IPS-18a (cell line): ENCODE data around the gene PHLPP1.

ENCODE experiments used
- H3K27ac ChIP-seq: one replicate; pipeline ENCODE4 v1.5.1; 2013; ENCODE audit warnings: low read length
- H3K27me3 ChIP-seq: one replicate; pipeline ENCODE4 v1.6.1; 2013; ENCODE audit warnings: mild to moderate bottlenecking, low read length; ENCODE audit not compliant: control insufficient read depth, insufficient read depth
- H3K36me3 ChIP-seq: one replicate; pipeline ENCODE4 v1.6.1; 2013; ENCODE audit warnings: low read depth, low read length; ENCODE audit not compliant: control insufficient read depth
- H3K4me1 ChIP-seq: one replicate; pipeline ENCODE4 v1.6.1; 2013; ENCODE audit warnings: low read depth, low read length; ENCODE audit not compliant: control insufficient read depth
- H3K4me3 ChIP-seq: one replicate; pipeline ENCODE4 v1.5.1; 2013; ENCODE audit warnings: low read length
- H3K9ac ChIP-seq: one replicate; pipeline ENCODE4 v1.6.1; 2013; ENCODE audit warnings: mild to moderate bottlenecking, low read length, moderate library complexity
- H3K9me3 ChIP-seq: one replicate; pipeline ENCODE4 v1.6.1; 2013; ENCODE audit warnings: low read depth, low read length; ENCODE audit not compliant: control insufficient read depth

PHLPP1 gene

DNA sequence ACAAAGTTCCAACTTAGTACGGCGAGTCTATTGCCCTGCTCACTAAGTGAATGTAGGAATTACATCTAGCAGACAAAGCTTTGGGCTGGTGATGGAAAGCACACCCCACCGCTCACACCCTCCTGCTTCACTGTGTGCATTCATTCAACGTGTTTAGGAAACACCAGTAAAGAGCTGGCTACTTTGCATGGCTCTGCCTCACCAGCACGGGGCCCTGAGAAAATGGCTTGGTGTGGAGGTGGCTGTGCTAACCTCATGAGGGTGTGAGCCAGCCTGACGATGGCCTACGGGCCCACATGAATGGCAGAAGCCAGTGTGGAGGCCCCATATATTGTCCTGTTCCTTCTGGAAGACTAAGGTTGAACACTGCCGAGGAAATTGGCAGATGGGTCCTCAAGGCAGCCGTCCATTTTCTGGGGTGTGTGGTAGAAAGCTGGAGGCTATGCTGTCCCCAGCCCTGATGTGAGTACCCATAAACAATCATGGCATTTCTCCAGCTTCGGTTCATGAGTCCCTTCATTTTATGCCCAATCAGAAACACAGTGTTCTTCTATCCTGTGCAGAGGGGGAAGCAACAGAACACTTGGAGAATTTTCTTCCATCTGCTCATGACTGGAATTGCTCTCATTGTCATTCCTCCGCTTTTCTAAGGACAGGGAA is 269.4 kb downstream of the PHLPP1 start:
- Histone ChIP-seq H3K9me3 (no peaks in the 10 kb centered on the region), H3K4me1 (no peaks in the 10 kb centered on the region), H3K36me3 (no peaks in the 10 kb centered on the region), H3K4me3 (no peak overlapping the region), H3K27me3 (no peaks in the 10 kb centered on the region), H3K27ac (no peak overlapping the region), H3K9ac (no peak overlapping the region)

DNA sequence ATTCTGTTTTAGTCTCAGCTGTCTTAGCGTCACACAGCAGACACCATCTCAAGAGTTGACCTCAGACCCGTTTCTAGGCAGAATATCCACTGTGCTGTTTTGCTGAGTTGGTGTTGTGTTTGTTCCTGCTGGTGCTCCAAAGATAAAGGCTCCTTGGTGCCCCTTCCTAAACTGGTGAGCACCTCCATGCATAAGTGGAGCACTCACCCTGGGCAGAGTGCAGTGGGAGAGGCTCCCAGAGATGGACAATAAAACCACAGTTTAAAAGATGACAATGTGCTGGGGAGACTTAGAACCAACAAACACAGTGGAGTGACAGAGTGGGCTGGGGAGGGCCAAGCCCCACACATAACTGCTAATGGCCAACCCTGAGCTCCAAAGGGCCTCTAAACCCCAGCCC is 271.1 kb downstream of the PHLPP1 start:
- Histone ChIP-seq H3K4me3 (no peak overlapping the region), H3K27ac (no peak overlapping the region), H3K27me3 (no peaks in the 10 kb centered on the region), H3K9me3 (no peaks in the 10 kb centered on the region), H3K4me1 (no peaks in the 10 kb centered on the region), H3K36me3 (no peaks in the 10 kb centered on the region), H3K9ac (no peak overlapping the region)

DNA sequence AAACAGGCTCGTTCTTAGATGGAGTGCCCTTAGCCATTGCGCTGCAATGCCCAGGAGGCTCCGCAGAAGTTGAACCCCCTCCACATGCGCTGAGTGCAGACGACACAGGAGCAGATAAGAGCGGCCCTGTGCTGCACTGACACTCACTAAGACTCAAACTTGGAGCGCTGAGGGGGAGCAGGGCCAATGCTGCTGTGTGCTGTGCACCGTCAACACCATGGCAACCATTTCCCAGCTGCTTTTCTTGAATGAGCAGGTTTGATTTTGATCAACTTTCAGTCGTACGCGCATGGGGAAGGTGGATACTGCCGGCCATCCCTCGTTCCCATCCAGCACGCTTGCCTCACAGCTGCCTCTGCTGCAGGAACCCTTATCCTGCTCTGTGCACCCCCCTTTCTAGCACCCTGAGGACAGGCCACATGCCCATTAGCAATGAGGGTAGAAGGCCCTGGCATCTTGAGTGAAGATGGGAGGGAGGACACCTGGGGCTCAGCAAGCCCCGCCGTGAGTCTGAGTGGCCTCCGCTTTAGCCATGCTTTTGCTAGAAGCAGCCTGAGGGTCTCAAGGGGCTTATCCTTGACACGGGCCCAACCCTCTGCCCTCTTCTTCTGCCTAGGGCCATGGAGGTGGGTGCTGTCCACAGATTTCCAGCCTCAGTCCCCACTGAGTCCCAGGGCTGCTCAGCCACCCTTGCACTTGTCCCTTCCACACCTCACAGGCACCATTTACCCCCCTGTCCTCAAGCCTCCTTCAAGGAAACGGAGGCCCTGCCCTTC is 271.9 kb downstream of the PHLPP1 start:
- no peaks in the 10 kb centered on the region for H3K4me1 ChIP-seq
- H3K4me3 ChIP-seq: no peak overlapping the region
- no peaks in the 10 kb centered on the region for H3K27me3 ChIP-seq
- no peaks in the 10 kb centered on the region for H3K9me3 ChIP-seq
- H3K36me3 ChIP-seq: no peaks in the 10 kb centered on the region
- no peak overlapping the region for H3K27ac ChIP-seq
- H3K9ac ChIP-seq: no peak overlapping the region

DNA sequence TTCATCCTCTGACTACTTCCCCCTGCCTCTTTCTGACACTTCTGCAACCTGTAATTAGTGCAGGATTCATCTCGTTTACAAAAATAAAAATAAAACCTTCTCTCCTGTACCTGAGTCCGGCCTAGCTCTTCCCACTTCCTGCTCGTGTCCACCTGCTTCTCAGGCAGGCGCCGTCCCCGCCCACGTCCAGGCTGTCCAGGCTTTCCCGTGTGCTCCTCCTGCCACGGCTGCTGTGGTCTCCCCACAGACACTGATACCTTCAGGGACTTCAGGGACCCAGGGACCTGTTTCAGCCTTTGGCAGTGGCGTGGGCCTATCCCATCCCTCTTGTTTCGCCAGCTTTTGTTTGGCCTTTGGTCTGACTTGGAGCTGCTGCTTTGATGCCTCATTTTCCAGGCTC is 272.5 kb downstream of the PHLPP1 start:
- Histone ChIP-seq H3K9me3 (no peaks in the 10 kb centered on the region), H3K4me1 (no peaks in the 10 kb centered on the region), H3K27me3 (no peaks in the 10 kb centered on the region), H3K27ac (no peak overlapping the region), H3K9ac (no peak overlapping the region), H3K4me3 (no peak overlapping the region), H3K36me3 (no peaks in the 10 kb centered on the region)

DNA sequence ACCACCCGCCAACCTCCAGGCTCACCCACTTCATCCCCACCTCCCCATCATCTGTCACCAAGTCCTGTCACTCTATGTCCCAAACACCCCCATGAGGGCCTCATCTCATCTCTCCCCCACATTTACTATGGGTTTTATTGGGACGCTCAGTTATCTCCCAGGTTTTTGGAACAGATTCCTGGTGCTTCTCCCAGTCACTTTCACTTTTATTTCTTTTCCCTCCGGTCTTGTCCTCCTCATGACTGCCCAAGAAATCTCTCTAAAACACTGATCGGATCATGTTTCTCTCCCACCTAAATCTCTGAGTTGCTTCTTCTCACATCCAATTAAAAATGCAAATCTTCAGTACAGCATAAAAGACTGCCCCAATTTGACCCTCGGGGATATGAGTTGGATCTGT is 273.1 kb downstream of the PHLPP1 start:
- Histone ChIP-seq H3K27ac (no peak overlapping the region), H3K9me3 (no peaks in the 10 kb centered on the region), H3K4me1 (no peaks in the 10 kb centered on the region), H3K4me3 (no peak overlapping the region), H3K36me3 (no peaks in the 10 kb centered on the region), H3K9ac (no peak overlapping the region), H3K27me3 (no peaks in the 10 kb centered on the region)

DNA sequence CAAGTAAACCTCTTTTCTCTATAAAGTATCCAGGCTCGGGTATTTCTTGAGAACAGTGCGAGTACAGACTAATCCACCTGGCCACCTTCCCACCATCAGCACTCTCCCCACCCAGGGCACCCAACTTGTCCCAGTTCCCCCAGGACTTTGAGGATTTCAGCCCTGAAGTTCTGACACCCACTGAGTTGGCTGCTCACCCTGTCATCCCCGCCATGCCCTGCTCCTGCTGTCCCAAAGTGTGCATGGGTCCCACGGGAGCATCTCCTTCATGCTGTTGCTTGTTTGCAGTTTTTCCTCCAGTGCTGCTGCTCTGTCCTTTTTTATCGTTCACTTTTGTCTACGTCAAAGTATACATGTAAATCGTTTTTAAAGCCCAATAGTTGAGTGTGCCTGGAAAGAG is 273.9 kb downstream of the PHLPP1 start:
- Histone ChIP-seq H3K4me3 (no peak overlapping the region), H3K36me3 (no peaks in the 10 kb centered on the region), H3K9ac (no peak overlapping the region), H3K27ac (no peak overlapping the region), H3K4me1 (no peaks in the 10 kb centered on the region), H3K27me3 (no peaks in the 10 kb centered on the region), H3K9me3 (no peaks in the 10 kb centered on the region)

DNA sequence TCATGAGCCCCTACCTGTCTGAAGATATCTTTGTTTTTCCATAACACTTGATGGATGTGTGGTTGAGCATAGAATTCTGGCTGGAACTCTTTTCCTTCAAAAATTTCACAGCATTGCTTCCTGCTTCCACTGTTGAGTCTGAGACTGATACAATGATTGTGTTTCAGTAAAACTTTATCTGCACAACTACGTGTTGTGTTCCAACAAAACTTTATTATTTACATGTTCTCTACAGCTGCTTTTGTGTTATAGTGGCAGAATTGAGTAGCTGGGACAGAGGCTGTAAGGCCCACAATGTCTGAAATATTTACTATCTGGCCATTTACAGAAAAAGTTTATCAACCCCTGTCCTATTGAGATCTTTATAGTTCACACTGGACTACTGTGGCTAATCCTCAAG is 275.3 kb downstream of the PHLPP1 start:
- Histone ChIP-seq H3K27me3 (no peaks in the 10 kb centered on the region), H3K27ac (no peak overlapping the region), H3K36me3 (no peaks in the 10 kb centered on the region), H3K4me3 (no peak overlapping the region), H3K9ac (no peak overlapping the region), H3K4me1 (no peaks in the 10 kb centered on the region), H3K9me3 (no peaks in the 10 kb centered on the region)

DNA sequence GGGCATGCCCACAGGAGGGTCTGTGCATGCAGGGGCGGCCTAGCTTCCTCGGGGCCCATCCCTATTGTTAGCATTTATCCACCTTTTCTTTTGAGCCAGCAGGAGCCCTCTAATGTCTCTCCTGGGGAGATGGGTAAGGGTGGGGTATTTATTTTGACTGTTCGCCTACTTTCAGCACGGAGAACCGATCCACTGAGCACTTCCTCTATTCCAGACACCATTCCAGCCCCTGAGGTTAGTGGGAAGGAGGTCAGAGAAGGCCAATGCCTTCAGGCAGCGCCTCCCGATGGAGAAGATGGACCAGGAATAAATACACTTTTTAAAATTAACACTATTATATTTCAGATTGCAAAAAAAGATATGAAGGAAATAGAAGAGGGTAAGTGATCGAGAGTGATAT is 276.0 kb downstream of the PHLPP1 start:
- H3K9ac ChIP-seq: no peak overlapping the region

DNA sequence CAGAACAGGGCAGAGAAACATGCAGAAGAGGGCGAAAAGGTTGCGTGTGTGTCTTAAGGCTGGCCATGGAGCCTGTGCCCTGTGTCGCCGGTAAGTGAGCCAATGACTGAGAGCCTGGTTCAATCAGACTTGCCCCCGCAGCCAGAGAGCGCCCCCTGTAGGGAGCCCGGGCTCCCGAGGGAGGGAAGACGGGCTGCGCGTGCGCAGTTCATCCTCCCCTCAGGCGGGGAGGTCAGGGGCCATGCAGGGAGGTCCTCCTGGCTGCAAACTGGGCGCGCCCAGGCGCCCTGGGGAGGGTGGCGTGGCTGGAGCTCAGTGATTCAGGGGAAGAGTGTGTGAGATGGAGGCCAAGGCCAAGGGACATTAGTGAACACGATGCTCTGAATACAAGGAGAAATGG is 276.6 kb downstream of the PHLPP1 start:
- Histone ChIP-seq H3K27me3 (no peaks in the 10 kb centered on the region), H3K9ac (no peak overlapping the region), H3K36me3 (no peaks in the 10 kb centered on the region), H3K4me1 (no peaks in the 10 kb centered on the region), H3K4me3 (no peak overlapping the region), H3K9me3 (no peaks in the 10 kb centered on the region), H3K27ac (no peak overlapping the region)

More for the DNA sequence above, 276.0 kb downstream of the PHLPP1 start:
- Histone ChIP-seq H3K27ac (no peak overlapping the region), H3K36me3 (no peaks in the 10 kb centered on the region), H3K4me1 (no peaks in the 10 kb centered on the region), H3K4me3 (no peak overlapping the region), H3K9me3 (no peaks in the 10 kb centered on the region), H3K27me3 (no peaks in the 10 kb centered on the region)

DNA sequence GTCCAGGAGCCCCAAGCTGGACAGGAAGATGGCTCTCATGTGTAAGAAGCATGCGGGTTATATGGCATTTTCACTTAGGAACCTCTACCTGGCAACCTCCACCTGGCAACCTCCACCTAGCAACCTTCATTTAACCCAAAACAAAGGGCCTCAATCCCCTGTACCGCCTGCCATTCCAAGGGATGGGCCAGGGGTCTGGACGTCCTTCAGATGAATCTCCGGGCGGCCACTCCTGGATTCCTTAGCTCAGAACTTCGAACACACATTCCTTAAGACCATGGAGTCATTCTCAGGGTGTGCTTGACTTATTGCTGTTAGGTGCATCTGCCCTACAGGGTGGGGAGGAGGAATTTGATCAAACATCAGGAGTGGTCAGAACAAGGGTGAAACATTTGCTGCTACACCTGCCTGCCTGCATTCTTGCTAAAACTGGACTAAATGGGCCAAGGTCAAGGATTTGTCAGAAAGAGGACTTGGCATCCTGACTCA is 277.6 kb downstream of the PHLPP1 start:
- no peaks in the 10 kb centered on the region for H3K36me3 ChIP-seq
- no peak overlapping the region for H3K27ac ChIP-seq
- no peaks in the 10 kb centered on the region for H3K9me3 ChIP-seq
- H3K27me3 ChIP-seq: no peaks in the 10 kb centered on the region
- H3K4me1 ChIP-seq: no peaks in the 10 kb centered on the region
- no peak overlapping the region for H3K9ac ChIP-seq
- no peak overlapping the region for H3K4me3 ChIP-seq

DNA sequence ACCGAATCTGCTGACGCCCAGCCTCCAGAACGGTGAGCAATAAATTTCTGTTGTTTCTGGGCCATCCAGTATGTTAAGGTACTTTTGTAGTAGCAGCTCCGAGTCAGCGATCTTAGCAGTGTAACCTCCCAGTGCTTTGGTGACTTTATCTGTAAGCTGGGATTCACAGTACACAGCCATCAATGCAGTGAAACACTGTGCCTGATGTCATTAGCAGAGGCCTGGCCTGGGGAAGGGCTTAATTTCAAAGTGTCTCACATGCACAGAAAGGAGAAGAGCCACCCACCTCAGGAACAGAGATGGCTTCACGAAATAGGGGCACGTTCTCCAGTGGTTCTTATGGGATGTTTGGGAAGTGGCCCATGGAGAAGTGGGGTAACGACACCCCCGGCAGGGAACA is 281.2 kb downstream of the PHLPP1 start:
- no peaks in the 10 kb centered on the region for H3K27me3 ChIP-seq
- no peak overlapping the region for H3K4me3 ChIP-seq
- no peaks in the 10 kb centered on the region for H3K4me1 ChIP-seq
- H3K9ac ChIP-seq: no peak overlapping the region
- no peak overlapping the region for H3K27ac ChIP-seq
- H3K9me3 ChIP-seq: no peaks in the 10 kb centered on the region
- H3K36me3 ChIP-seq: no peaks in the 10 kb centered on the region

DNA sequence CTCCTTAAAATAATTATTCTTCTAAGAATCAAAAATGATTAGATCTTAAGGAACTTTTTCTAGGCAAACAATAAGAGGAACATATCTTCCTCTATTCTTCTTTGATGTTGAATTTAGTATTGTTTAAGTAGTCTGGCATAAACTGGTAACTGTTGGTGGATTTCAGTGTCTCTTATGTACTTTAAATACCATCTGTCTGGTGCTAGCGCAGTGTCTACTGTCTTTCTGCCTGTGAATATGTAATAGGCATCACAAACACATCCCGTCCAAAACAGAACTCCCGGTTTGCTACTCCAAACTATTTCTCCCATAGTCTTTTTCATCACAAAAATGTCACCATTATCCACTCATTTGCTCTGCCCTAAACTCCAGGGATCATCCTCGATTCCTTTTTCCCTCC is 281.7 kb downstream of the PHLPP1 start:
- H3K9me3 ChIP-seq: no peaks in the 10 kb centered on the region
- H3K27ac ChIP-seq: no peak overlapping the region
- no peaks in the 10 kb centered on the region for H3K27me3 ChIP-seq
- no peaks in the 10 kb centered on the region for H3K36me3 ChIP-seq
- no peak overlapping the region for H3K9ac ChIP-seq
- no peaks in the 10 kb centered on the region for H3K4me1 ChIP-seq
- no peak overlapping the region for H3K4me3 ChIP-seq
